ENCODE measurements around the gene SPPL2B.

GRCh38 chr19:2309734-2310362 is 18.6 kb upstream of the SPPL2B start:
- TF ChIP-seq EZH2phosphoT487 (IDR thresholded peaks at IDR 0.05; ENCODE audit: unreplicated experiment) (no peak), JUNB (IDR thresholded peaks at IDR 0.05; ENCODE audit: unreplicated experiment) (no peak), ZNF331 (CRISPR knock-in tag; IDR thresholded peaks at IDR 0.05; ENCODE audit: low read depth) (no peak)
- TF ChIP-seq, protein P1, sequence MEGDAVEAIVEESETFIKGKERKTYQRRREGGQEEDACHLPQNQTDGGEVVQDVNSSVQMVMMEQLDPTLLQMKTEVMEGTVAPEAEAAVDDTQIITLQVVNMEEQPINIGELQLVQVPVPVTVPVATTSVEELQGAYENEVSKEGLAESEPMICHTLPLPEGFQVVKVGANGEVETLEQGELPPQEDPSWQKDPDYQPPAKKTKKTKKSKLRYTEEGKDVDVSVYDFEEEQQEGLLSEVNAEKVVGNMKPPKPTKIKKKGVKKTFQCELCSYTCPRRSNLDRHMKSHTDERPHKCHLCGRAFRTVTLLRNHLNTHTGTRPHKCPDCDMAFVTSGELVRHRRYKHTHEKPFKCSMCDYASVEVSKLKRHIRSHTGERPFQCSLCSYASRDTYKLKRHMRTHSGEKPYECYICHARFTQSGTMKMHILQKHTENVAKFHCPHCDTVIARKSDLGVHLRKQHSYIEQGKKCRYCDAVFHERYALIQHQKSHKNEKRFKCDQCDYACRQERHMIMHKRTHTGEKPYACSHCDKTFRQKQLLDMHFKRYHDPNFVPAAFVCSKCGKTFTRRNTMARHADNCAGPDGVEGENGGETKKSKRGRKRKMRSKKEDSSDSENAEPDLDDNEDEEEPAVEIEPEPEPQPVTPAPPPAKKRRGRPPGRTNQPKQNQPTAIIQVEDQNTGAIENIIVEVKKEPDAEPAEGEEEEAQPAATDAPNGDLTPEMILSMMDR (conservative IDR thresholded peaks at IDR 0.05; ENCODE audit: low read depth in 2 of 2) = no peak
- TF ChIP-seq, protein P2, sequence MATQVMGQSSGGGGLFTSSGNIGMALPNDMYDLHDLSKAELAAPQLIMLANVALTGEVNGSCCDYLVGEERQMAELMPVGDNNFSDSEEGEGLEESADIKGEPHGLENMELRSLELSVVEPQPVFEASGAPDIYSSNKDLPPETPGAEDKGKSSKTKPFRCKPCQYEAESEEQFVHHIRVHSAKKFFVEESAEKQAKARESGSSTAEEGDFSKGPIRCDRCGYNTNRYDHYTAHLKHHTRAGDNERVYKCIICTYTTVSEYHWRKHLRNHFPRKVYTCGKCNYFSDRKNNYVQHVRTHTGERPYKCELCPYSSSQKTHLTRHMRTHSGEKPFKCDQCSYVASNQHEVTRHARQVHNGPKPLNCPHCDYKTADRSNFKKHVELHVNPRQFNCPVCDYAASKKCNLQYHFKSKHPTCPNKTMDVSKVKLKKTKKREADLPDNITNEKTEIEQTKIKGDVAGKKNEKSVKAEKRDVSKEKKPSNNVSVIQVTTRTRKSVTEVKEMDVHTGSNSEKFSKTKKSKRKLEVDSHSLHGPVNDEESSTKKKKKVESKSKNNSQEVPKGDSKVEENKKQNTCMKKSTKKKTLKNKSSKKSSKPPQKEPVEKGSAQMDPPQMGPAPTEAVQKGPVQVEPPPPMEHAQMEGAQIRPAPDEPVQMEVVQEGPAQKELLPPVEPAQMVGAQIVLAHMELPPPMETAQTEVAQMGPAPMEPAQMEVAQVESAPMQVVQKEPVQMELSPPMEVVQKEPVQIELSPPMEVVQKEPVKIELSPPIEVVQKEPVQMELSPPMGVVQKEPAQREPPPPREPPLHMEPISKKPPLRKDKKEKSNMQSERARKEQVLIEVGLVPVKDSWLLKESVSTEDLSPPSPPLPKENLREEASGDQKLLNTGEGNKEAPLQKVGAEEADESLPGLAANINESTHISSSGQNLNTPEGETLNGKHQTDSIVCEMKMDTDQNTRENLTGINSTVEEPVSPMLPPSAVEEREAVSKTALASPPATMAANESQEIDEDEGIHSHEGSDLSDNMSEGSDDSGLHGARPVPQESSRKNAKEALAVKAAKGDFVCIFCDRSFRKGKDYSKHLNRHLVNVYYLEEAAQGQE (IDR thresholded peaks at IDR 0.05; ENCODE audit: unreplicated experiment) = no peak
